ENCODE measurements around the gene PRKG1.
"Not testable (repeated sequence)": the region's sequence is repeated elsewhere in the genome, so short reads cannot be mapped to it uniquely, and the experiment has no call there.

Gene PRKG1

DNA sequence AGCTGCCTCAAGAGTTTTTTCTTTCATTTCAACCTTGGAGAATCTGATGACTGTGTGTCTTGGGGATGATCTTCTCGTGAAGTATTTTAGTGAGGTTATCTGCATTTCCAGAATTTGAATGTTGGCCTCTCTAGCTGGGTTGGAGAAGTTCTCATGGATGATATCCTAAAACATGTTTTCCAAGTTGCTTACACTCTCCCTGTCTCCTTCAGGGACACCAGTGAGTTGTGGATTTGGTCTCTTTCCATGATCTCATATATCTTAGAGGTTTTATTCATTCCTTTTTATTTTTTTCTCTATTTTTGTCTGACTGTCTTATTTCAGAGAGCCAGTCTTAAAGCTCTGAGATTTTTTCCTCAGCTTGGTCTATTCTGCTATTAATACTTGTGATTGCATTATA lies 907.4 kb downstream of the PRKG1 start:
- no peak for DNase-seq

DNA sequence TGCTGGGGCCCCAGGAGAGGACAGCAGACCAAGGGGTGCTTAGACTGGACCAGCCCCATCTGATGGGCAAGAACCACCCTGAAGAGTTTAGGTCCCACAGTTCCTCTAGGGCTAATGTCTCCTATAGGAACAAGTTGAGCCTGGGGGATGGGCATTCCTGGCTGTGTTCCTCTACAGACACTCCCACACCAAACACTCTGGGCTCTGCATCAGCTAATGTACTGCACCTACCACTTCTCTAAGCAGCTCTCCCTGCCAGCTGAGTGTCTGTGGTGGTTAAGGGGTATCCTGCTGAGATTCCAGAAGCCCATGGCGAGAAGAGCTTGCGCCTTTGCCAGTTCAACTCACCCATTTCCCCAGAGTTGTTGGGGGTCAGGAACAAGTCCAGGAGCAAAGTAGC lies 909.2 kb downstream of the PRKG1 start:
- no peak for DNase-seq

DNA sequence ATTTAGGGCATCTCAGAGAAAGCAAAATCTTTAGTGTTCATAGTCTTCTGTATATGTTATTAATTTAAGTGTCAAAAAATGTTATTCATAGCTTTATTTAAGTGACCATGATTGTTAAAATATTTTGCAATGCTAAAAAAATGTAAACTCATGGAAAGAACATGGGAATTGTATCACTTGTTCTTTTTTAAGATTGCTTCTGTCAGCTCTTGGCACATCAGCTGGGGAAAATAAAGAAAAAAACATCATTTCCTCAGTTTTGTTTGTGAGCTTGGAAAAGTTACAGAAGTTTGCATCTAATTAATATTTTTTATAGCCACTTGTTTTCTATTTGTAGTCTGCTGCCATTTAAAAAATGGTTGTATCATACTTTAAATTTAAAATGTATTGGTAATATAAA lies 911.0 kb downstream of the PRKG1 start:
- DNase-seq, result no peak

DNA sequence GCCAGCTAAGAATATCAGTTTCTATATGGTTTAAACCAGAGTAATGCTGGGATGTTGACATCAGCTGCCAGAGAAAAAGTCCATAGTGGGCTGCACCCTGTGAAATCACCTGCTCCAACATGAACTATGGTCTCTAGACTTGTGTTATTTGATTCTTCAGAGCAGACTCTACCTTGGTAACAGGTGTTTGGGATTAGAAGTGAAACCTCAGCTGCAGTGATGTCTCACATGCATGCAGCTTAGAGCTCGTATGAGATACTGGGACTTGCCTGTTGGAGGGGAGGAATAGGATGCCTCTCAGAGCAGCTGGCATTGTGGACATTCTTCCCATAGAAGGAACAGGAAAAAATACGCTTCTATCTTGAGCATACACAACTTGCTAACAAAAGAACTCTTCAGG lies 912.2 kb downstream of the PRKG1 start:
- no peak for DNase-seq

DNA sequence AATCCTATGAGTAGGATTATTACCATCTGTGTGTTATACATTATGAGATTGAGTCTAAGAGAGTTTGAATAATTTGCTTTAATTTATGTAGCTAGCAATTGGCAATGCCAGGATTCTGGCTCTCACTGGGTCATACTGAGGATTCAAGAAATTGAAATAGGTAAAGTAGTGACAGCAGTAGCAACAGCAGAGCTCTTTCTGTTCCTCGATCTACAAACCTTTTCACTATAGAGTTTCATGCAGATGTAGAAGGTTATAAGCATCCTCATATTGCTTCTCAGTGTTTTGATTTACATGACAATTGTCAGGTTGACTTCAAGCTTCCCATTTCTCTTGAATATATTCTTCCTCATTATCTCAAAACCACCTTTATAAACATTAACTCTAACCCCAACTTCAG lies 919.2 kb downstream of the PRKG1 start:
- DNase-seq, result no peak

DNA sequence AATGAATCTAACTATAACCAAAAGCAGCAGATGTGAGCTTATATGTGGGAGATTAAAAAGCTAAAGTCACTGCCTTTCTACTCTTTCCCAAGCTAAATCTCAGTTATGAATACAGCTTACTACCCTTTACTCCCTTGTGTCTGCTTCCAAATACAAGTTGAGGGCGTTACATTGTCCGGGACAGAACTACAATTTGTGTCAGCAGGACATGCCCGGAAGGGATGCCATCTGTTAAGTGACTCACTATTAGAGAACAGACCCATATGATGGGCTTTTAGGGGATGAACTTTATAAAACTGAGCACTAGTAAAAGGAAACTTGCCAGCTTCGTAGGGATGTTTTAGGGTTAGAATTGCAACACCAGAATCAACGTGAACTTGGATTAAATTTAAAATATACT lies 924.8 kb downstream of the PRKG1 start:
- no peak for DNase-seq

DNA sequence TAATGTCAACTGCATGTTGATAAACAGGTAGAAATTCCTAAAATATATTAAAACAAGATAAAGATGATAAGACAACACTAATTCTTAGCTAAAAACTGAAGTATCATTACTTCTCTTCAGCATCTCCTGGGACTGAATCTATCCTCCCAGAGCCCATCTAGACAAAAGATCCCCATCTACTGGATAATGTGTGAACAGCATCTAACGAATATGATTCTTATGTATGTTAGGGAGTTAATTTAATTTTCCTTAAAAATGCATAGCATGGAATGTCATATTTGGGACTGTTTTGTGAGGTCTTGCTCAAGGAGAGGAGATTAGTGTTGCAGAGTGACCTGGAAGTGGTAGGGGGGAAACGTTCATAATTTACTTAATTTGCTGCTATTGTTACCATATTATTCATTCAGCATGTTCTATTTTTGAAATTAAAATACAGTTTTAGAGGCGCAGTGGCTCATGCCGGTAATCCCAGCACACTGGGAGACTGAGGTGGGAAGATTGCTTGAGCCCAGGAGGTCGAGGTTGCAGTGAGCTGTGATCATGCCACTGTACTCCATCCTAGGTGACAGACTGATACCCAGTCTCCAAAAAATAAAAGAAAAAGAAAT lies 930.2 kb downstream of the PRKG1 start:
- DNase-seq, result no peak

DNA sequence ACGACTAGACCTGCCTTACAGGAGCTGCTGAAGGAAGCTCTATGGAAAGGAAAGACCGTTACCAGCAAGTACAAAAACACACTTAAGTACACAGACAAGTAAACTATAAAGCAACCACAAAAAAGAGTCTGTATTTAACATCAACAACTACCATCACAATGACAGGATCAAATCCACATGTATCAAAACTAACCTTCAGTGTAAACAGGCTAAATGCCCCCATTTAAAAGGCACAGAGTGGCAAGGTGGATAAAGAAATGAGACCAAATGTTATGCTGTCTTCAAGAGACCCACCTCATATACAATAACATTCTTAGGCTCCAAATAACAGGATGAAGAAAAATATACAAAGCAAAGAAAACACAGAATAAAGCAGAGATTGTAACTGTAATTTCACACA lies 932.8 kb downstream of the PRKG1 start:
- DNase-seq, result no peak

DNA sequence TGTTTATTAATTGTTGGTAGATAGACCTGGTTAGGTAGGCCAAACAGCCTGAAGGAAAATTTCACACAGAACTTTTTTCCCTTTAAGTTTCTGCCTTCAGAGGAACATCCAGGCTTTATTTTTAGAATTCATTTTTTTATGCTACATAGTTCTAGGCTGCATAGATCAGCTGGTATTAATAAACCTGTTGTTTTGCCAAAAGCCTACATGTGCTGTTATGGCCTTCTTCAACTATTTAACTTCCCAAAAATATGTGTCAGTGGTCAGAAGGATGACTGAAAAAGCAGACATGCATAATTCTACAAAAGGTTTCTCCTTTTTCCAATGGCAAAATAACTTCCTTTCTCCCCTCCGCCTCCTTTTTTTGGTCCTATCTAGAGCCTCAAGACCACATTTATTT lies 936.8 kb downstream of the PRKG1 start:
- no peak for DNase-seq

DNA sequence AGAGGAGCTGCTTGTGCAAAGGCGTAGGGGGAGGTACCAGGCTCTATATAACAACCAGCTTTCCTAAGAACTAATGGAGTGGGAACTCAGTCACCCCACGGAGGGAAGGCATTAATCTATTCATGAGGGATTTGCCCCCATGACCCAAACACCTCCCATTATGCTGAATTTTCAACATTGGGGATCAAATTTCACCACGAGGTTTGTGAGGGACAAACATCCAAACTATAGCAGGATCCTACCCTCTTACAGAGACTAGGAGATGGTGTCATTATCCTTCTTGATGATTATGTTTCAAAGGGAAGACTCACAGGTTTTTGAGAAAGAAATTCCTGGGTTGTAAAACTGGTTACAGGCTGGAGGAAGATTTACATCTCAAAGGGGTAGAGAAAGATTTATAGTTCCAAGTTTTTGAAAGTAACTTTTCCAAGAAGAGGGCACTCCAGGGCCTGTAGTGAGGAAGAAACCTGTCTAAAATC lies 944.8 kb downstream of the PRKG1 start:
- DNase-seq, result no peak

DNA sequence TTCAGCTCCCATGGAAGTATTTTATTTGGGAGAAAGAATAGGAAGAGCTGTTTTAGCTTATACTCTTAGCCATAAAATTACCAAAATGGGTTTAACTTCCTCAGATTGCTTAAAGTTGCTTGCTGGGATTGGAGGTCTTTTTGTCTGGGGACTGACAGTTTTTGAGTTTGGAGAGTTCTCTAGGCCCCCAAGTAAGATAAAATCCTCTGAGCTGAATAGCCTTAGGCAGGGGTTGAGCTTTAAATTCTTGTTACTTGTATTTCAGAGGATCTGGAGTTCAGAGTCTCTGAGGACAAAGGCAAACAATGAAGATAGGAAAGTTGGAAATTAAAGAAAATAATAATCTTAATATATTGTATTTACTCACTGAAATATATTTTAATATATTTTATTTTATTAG lies 945.4 kb downstream of the PRKG1 start:
- DNase-seq, result no peak

DNA sequence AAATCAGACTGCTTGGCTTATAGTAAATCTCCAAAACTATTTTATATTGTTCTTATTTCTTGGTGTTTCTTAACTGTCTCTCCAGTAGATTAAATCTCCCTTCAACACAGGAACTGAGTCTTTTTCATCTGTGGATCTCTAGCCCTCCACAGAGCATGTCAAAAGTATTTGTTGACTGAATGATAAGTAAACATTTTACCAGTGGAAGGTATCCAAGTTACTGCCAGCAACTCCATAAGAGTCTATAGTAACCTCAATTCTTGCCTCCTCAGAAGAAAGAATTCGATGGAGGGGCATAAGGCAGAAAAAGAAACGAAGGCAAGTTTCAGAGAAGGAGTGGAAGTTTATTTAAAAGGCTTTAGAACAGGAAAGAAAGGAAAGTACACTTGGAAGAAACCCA lies 945.9 kb downstream of the PRKG1 start:
- DNase-seq, result no peak

DNA sequence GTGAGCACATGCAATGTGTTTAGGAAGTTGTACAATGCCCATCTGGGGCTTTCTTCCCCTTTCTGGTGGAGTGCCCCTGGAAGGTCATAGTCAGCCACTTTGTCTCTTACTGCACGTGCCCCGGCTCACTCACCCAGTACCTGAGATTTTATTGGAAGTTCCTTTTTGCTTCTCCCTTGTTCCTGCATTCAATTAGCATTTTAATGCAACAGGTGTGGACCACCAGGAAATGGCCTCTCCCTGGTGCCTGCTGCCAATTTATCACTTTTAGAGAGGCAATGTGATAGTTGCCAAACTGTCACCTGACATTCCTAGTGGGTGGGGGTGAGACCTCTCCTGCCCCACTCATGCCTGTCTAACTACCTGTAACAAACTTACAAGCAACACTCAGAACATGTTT lies 946.4 kb downstream of the PRKG1 start:
- no peak for DNase-seq

DNA sequence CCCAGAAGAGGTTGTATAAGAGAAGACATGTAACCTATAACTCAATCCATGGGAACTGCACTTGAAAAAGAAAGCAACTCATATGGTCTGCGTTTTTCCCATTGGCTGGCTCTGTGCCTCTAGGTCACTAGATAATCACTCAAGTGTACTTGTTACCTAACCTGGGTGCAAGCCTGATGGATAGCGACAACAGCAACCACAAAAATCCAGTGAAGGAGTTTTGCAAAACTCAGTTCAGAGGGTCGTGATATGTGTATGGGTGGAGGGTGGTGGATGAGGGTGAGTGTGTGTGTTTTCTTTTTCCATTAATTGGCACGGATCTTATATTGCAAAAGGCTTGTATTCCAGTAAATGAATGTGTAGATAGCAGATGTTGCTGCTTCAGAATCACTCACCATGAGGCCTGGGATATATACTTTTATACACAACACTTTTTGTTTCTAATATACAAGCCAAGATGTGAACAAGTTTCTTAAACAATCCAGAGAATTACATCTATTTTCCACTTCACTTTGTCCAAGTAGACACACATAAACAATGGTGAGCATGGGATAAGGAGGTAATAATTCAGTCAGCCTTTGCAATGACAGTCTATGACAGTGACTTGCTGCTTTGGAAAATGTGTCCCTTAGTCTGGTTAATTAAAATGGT lies 952.9 kb downstream of the PRKG1 start:
- DNase-seq, result no peak

DNA sequence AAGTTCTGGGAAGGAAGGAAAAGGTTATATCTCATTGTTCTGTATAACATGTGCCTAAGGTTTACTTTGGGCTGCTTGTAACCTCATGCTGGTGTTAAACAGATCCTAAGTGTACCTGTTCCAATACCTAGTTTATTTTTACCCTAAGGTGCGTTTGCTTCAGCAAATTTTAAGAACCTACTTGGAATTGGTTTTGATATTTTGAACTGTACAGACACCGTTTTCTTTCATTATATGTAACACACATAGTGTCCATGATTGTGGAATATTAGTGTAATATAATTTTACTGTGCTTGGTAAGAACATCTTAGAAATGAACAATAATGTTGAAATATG lies 954.2 kb downstream of the PRKG1 start:
- no peak for DNase-seq

DNA sequence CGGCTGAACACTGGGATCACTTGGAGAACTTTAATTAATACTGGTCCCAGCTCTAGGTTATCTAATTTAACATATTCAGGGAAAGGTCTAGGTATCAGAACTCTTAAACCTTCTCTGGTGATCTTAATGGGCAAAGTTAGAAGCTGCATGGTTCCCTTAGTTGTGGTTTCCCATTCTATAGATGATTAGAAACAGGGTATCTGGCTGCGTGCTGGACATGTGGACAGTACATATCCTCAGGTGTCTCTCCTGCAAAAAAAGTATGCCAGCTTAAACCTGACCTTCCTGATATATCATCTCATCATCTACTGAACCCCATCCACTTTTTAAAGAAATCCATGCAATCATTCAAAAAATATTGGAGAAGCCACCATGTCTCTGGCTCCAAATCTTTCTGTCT lies 955.3 kb downstream of the PRKG1 start:
- no peak for DNase-seq

DNA sequence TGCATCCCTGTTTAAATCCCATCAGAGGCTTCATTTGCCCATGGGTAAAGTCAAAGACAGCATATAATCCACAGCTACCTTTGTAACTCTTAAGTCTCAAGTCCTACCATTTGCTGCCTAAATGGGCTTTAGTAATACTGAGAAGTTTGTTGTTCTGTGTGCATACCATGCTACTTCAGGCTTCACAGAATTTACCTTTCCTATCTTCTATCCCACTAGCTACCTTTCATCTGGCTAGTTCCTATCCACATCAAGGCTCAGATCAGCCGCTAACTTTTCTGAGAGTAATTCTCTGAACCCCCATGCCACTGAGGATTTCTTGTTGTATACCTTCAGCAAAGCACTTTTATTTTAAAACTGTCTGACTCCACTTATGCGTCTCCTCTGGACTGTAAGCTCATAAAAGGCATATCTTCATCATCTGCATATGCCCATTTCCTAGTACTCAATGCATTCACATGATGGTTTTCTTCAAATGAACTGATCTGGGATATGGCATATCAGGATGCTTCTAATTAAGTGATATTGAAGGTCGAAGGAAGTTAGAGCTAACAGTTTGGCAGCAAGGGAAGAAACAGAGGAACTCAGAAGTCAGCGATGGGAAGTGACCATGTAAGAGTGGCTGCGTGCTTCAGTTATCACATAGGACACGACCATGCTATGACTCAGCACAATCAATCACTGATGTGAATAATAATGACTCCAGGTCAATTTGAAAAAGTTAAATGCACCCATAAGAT lies 955.9 kb downstream of the PRKG1 start:
- DNase-seq, result no peak

DNA sequence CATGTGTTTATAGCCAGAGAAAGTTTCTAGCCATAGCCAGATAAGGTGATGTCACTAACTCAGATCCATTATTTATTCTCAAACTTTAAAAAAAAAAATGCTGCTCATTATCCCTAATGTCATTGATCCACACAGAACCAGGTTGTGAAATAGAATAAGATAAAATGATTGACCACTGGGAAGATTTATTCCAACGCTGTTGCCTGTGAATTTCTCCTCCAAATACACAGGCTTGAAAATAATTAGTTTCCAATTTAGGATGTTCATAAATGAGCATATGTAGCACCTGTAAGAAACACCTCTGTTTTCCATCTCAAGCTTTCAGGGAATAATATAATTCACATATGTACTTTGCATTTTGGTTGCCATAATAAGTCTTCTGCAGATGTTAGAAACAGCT lies 956.7 kb downstream of the PRKG1 start:
- DNase-seq, result no peak

DNA sequence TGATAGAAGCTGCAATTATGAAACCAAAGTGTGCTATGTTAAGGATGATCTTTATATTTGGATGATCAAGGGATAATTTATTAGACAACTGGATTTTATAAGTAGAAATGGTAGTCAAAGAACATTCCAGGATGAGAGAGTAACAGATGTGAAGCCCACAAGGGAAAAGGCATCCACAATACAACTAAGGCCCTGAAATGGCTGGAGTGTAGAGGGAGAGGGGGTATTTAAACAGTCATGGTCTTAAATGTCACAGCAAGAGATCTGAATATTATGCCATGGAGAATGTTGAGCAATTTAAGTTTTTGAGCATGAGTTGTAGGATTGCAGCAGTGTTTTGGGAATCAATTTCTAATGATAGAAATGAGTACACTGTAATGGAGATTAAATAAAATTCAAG lies 957.5 kb downstream of the PRKG1 start:
- no peak for DNase-seq

DNA sequence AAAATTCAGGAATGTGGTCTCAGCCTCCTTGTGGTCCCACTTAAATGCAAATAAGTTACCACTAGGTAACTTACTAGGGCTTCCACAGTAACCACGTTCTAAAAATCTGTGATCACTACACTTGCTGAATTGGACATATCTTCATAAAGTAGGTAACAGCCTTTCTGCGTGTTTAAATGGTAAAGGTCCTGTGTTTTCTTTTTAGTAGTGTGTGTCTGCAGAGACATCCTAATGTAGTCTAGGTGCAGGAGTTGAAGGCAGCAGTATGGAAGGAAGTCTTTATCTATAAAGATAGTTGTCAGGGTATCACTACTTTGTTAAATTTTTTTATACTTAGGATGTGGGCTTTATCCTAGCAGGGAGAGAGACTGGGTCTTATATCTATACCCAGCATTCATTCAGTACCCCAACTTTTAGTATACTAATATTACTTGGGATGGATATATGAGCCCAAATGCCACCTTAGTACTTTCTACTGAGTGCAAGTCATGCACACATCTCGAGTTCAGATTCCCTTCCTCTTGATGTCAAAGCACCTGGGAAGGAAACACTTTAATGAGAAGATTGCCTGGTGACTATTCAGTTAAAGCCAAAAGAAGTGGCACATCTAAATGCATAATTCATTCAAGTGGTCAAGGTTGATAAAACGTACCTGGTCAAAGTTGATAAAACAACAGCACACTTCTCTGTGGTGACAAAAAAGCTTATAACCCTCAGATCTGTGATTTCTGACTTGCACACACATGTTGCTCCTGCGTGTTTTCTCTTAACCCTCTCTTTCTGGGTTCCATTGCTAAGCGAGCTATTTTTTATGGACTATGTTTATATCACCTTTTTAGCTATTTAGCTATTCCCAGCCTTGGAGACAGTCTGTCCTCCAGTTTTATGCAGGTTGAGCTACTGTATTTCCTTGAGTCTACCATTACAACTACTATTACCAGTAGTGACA lies 958.7 kb downstream of the PRKG1 start:
- DNase-seq, result no peak

DNA sequence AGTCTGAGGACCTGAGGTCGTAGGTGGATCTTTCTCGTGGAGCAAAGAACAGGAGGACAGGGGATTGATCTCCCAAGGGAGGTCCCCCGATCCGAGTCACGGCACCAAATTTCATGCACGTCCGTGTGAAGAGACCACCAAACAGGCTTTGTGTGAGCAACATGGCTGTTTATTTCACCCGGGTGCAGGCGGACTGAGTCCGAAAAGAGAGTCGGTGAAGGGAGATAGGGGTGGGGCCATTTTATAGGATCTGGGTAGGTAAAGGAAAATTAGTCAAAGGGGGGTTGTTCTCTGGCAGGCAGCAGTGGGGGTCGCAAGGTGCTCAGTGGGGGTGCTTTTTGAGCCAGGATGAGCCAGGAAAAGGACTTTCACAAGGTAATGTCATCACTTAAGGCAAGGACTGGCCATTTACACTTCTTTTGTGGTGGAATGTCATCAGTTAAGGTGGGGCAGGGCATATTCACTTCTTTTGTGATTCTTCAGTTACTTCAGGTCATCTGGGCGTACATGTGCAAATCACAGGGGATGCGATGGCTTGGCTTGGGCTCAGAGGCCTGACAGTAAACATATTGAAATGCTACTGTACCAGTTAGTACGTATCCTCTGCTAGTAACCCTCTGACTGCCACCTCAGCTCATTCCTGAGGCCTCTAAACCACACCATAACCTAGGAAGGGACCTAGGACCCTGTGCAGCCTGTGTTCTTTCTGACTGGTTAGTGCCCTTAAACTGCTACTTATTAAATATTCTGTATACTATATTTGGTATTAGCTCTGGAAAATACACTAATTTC lies 964.9 kb downstream of the PRKG1 start:
- DNase-seq, result not testable (repeated sequence)

DNA sequence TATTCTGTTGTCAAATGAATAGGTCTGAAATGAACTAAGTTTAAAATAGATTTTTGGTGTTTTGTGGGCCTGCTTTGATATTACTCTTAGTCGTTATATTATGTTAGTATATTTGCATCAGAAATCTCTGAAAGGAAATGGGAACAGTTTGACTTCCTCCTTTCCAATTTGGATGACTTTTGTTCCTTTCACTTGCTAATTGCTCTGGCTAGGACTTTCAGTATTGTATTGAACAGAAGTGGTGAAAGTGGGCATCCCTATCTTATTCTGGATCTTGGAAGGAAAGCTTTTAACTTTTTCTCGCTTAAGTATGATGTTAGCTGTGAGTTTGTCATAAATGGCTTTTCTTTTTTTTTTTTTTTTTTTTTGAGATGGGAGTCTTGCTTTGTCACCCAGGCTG lies 966.2 kb downstream of the PRKG1 start:
- no peak for DNase-seq

DNA sequence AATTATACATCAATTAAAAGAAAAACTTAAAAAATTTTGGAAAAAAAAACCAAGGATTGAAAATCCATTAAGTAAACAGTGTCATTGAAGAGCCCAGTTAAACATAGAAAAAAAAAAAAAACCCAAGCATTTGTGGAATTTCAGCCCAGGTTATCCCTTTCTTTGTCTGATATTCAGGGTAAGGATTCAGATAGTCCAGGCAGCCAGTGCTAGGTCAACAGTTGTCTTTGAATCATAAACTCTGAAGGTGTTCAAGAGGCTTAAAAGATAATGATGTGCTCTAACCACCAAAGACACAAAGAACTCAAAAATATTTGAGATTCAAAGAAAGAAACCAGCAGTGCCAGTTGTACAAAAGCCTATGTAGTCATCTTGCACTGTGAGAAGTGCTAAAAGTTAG lies 969.5 kb downstream of the PRKG1 start:
- DNase-seq, result no peak

All from activated naive CD4-positive, alpha-beta T cell (primary cell).